GM13977 (cell line): Measurements from ENCODE around the gene FAM171A1.

Experiments
- DNase-seq: peaks from one replicate; pipeline ENCODE4 v3.0.0; 2012; ENCODE audit warnings: low spot score
- in situ Hi-C: fragments of 300-500 bp; cut with MboI; formaldehyde crosslinking; loops from one replicate; pipeline ENCODE4 v1.12.0; 2022; ENCODE audit warnings: low sequenced_read_pairs, low pct_unique_long_range_greater_than_20kb, mixed read lengths, inconsistent platforms; ENCODE audit not compliant: unreplicated experiment
- TF ChIP-seq, protein P1 (sequence below): IDR thresholded peaks from 2 replicates; pipeline ENCODE4 v1.5.1; 2012; ENCODE audit warnings: mild to moderate bottlenecking, control low read depth; ENCODE audit not compliant: insufficient read depth; ENCODE audit errors: extremely low read depth, missing control alignments

FAM171A1 gene

GRCh38 chr10:15365692-15366091 is 5.4 kb downstream of the FAM171A1 start:
- TF ChIP-seq, protein P1, sequence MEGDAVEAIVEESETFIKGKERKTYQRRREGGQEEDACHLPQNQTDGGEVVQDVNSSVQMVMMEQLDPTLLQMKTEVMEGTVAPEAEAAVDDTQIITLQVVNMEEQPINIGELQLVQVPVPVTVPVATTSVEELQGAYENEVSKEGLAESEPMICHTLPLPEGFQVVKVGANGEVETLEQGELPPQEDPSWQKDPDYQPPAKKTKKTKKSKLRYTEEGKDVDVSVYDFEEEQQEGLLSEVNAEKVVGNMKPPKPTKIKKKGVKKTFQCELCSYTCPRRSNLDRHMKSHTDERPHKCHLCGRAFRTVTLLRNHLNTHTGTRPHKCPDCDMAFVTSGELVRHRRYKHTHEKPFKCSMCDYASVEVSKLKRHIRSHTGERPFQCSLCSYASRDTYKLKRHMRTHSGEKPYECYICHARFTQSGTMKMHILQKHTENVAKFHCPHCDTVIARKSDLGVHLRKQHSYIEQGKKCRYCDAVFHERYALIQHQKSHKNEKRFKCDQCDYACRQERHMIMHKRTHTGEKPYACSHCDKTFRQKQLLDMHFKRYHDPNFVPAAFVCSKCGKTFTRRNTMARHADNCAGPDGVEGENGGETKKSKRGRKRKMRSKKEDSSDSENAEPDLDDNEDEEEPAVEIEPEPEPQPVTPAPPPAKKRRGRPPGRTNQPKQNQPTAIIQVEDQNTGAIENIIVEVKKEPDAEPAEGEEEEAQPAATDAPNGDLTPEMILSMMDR = no peak
- DNase-seq = no peak
- in situ Hi-C loops = no loop called here

GRCh38 chr10:15364001-15364400 is 7.1 kb downstream of the FAM171A1 start:
- DNase-seq = no peak
- in situ Hi-C loops = no loop called here
- TF ChIP-seq, protein P1 = no peak

DNA sequence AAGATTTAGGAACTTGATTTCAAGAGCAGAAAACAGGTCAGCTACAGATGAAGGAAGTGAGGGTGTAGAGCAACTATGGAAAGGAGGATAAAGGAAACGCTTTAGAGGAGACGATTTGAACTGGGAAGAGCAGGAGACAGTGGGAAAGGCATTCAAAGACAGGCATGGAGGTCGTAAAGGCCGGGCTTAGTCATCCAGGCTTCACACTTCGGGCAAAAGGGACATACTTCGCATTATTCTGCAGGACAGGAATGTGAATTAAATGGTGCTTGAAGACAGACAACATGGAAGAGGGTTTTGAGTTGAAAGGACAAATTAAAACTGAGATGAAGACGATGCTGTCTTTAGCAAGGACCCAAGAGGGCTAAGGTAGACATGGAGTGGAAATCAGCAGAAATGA is 8.1 kb downstream of the FAM171A1 start:
- no peak for DNase-seq
- TF ChIP-seq, protein P1 = no peak
- in situ Hi-C loops = no loop called here

DNA sequence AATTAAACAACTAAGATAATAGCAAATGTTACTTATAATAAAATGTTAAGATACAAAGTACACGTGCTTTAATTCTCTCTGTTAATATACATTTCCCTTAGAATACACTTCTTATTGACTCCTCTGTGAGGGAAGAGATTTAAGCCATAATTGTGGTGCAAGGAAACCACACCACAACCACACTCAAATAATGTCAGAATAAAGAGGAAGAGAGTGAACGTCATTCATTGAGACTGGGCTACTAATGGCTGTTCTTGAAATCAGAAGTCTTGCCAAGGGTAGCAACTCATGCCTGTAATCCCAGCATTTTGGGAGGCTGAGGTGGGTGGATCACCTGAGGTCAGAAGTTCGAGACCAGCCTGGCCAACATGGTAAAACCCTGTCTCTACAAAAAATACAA is 10.0 kb downstream of the FAM171A1 start:
- in situ Hi-C loops = no loop called here
- TF ChIP-seq, protein P1 = no peak
- no peak for DNase-seq

DNA sequence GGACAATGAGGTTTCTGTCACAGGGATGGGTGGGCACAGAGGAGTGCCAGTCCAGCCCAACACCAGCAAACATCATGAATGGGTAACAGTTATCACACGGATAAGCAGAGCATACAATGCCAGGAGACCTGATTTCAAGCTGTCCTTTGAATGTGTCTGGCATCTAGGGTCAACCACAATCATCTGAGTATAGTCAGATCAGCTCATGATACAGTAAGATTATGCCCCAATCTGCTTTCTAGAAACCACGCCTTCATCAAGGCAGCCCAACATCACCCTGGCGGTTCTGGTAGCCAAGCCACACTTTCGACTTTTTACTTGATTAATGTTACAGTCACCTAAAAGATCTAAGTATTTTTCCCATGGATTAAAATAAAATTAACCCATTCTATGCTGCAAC is 10.5 kb downstream of the FAM171A1 start:
- no peak for DNase-seq
- TF ChIP-seq, protein P1 = no peak
- in situ Hi-C loops = no loop called here

- TF ChIP-seq, protein P1 = no peak
- no peak for DNase-seq
- in situ Hi-C loops = no loop called here
These were observed 17.5 kb downstream of the FAM171A1 start for GRCh38 chr10:15353471-15354017.

- TF ChIP-seq, protein P1 = no peak
These were observed 18.3 kb downstream of the FAM171A1 start for GRCh38 chr10:15352836-15353235.

More at GRCh38 chr10:15352836-15353235, 18.3 kb downstream of the FAM171A1 start:
- no peak for DNase-seq
- in situ Hi-C loops = no loop called here
